GM18907 (cell line): Measurements from ENCODE around the gene ATP2B2.
"Not testable (repeated sequence)": the region's sequence is repeated elsewhere in the genome, so short reads cannot be mapped to it uniquely, and the experiment has no call there.

Experiments used
- ATAC-seq: cut with Tn5 transposase; IDR thresholded peaks from one replicate; pipeline ENCODE4 v1.9.1; 2021; ENCODE audit warnings: mild to moderate bottlenecking, moderate library complexity; ENCODE audit not compliant: unreplicated experiment

ATP2B2 gene

GRCh38 chr3:10387881-10388609, 117.3 kb downstream of the ATP2B2 start:
- no peak for ATAC-seq

GRCh38 chr3:10386121-10386520, 119.3 kb downstream of the ATP2B2 start:
- no peak for ATAC-seq

- no peak for ATAC-seq
Observed at GRCh38 chr3:10384541-10385360, 120.6 kb downstream of the ATP2B2 start.

- no peak for ATAC-seq
Observed at GRCh38 chr3:10383850-10384248, 121.5 kb downstream of the ATP2B2 start.

- no peak for ATAC-seq
Observed at GRCh38 chr3:10382892-10383849, 122.2 kb downstream of the ATP2B2 start.

GRCh38 chr3:10382445-10382844, 122.9 kb downstream of the ATP2B2 start:
- not testable (repeated sequence) for ATAC-seq

GRCh38 chr3:10381336-10381735, 124.0 kb downstream of the ATP2B2 start:
- no peak for ATAC-seq

GRCh38 chr3:10380906-10381305, 124.5 kb downstream of the ATP2B2 start:
- no peak for ATAC-seq

- no peak for ATAC-seq
Observed at GRCh38 chr3:10379961-10380360, 125.4 kb downstream of the ATP2B2 start.

GRCh38 chr3:10379161-10379560, 126.2 kb downstream of the ATP2B2 start:
- no peak for ATAC-seq

GRCh38 chr3:10378742-10379141, 126.6 kb downstream of the ATP2B2 start:
- no peak for ATAC-seq

GRCh38 chr3:10378246-10378645, 127.1 kb downstream of the ATP2B2 start:
- ATAC-seq: no peak

- ATAC-seq: no peak
Observed at GRCh38 chr3:10377148-10377725, 128.1 kb downstream of the ATP2B2 start.

GRCh38 chr3:10376353-10376752, 129.0 kb downstream of the ATP2B2 start:
- no peak for ATAC-seq

- ATAC-seq: no peak
Observed at GRCh38 chr3:10375296-10376053, 129.9 kb downstream of the ATP2B2 start.

GRCh38 chr3:10374311-10374710, 131.1 kb downstream of the ATP2B2 start:
- ATAC-seq: no peak

- no peak for ATAC-seq
Observed at GRCh38 chr3:10373686-10374261, 131.6 kb downstream of the ATP2B2 start.

GRCh38 chr3:10371789-10372188, 133.6 kb downstream of the ATP2B2 start:
- ATAC-seq: no peak

GRCh38 chr3:10371167-10371566, 134.2 kb downstream of the ATP2B2 start:
- no peak for ATAC-seq

GRCh38 chr3:10370429-10370828, 135.0 kb downstream of the ATP2B2 start:
- no peak for ATAC-seq
